DOHH2 (cell line): Measurements from ENCODE around the gene FOXO6.
"Not testable (repeated sequence)": the region's sequence is repeated elsewhere in the genome, so short reads cannot be mapped to it uniquely, and the experiment has no call there.

Experiments
- H3F3A ChIP-seq: fragments of 200-600 bp; sonication (generic), shearing (Covaris generic); 2 replicates; pipeline ENCODE4 v1.6.0; 2016; ENCODE audit warnings: antibody characterized with exemption, mild to moderate bottlenecking; ENCODE audit not compliant: control insufficient read depth, insufficient read depth
- H3K27ac ChIP-seq: fragments of 200-600 bp; sonication (generic); 2 replicates; pipeline ENCODE4 v1.5.1; 2014; ENCODE audit warnings: low read depth, mild to moderate bottlenecking, low read length, moderate library complexity
- H3K27me3 ChIP-seq: fragments of 200-600 bp; sonication (generic); 2 replicates; pipeline ENCODE4 v1.6.1; 2014; ENCODE audit warnings: mild to moderate bottlenecking, low read length, mixed read lengths; ENCODE audit not compliant: control insufficient read depth
- H3K36me3 ChIP-seq: fragments of 200-600 bp; sonication (generic); 2 replicates; pipeline ENCODE4 v1.6.1; 2014; ENCODE audit warnings: mild to moderate bottlenecking, low read length, moderate library complexity, mixed read lengths; ENCODE audit not compliant: control insufficient read depth
- H3K4me1 ChIP-seq: fragments of 200-600 bp; sonication (generic); 2 replicates; pipeline ENCODE4 v1.6.1; 2014; ENCODE audit warnings: mild to moderate bottlenecking, low read length, mixed read lengths; ENCODE audit not compliant: control insufficient read depth
- H3K4me2 ChIP-seq: fragments of 200-600 bp; sonication (generic); 2 replicates; pipeline ENCODE4 v1.6.0; 2014; ENCODE audit warnings: mild to moderate bottlenecking, low read length, moderate library complexity
- H3K4me3 ChIP-seq: fragments of 200-600 bp; sonication (generic); 2 replicates; pipeline ENCODE4 v1.5.1; 2014; ENCODE audit warnings: mild to moderate bottlenecking, low read length, mixed read lengths
- H3K79me2 ChIP-seq: fragments of 200-600 bp; sonication (generic); 2 replicates; pipeline ENCODE4 v1.6.1; 2014; ENCODE audit warnings: mild to moderate bottlenecking, low read length, mixed read lengths; ENCODE audit not compliant: control insufficient read depth
- H3K9me2 ChIP-seq: fragments of 200-600 bp; sonication (generic); replicated peaks from 2 replicates; pipeline ENCODE4 v1.6.1; 2014; ENCODE audit warnings: mild to moderate bottlenecking, low read length, mixed read lengths; ENCODE audit not compliant: control insufficient read depth
- H3K9me3 ChIP-seq: fragments of 200-600 bp; sonication (generic); 2 replicates; pipeline ENCODE4 v1.6.1; 2014; ENCODE audit warnings: antibody characterized with exemption, low read length, mixed read lengths; ENCODE audit not compliant: control insufficient read depth, insufficient read depth
- H4K20me1 ChIP-seq: fragments of 200-600 bp; sonication (generic); 2 replicates; pipeline ENCODE4 v1.6.0; 2014; ENCODE audit warnings: low read depth, mild to moderate bottlenecking, antibody characterized with exemption, low read length, moderate library complexity; ENCODE audit not compliant: control insufficient read depth, insufficient read depth
- EZH2phosphoT487 ChIP-seq: fragments of 200-600 bp; sonication (generic); IDR thresholded peaks from 2 replicates; pipeline ENCODE4 v1.6.1; 2017; ENCODE audit warnings: borderline replicate concordance, mild to moderate bottlenecking, antibody characterized with exemption, low read length, moderate library complexity, mixed read lengths
- TF ChIP-seq, protein P1 (sequence below): fragments of 200-600 bp; sonication (generic); IDR thresholded peaks from one replicate; pipeline ENCODE4 v1.5.1; 2014; ENCODE audit warnings: antibody characterized with exemption, mild to moderate bottlenecking, low read depth, low read length; ENCODE audit not compliant: poor library complexity, severe bottlenecking

FOXO6 gene

DNA sequence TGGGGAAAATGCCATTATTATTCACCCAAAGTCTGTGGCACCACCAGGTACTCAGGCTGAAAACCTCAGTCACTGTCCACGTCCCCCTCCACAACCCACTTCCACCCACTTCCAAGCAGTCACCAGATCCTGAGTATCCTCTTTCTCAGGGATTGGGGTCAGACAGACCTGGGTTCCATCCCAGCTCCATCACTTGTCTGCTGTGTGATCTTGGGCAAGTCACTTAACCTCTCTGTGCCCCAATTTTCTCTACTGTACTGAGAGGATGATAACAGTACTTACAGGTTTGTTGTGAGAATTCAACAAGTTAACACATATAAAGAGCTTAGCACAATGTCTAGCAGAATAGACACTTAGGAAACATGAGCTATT, 29.7 kb upstream of the FOXO6 start:
- Histone ChIP-seq H3K36me3 (no peaks in the 10 kb centered on the region), H3K4me3 (no peak overlapping the region), H3K27me3 (no peaks in the 10 kb centered on the region; the same call in 1 of the 2 replicates), H3K27ac (no peak overlapping the region), H3K9me2 (no peaks in the 10 kb centered on the region), H3K79me2 (no peaks in the 10 kb centered on the region), H3K4me1 (no peaks in the 10 kb centered on the region), H3K4me2 (no peak overlapping the region), H4K20me1 (no peaks in the 10 kb centered on the region), H3F3A (no peaks in the 10 kb centered on the region), H3K9me3 (no peaks in the 10 kb centered on the region; the same call in 1 of the 2 replicates)
- TF ChIP-seq EZH2phosphoT487 = no peak
- TF ChIP-seq, protein P1, sequence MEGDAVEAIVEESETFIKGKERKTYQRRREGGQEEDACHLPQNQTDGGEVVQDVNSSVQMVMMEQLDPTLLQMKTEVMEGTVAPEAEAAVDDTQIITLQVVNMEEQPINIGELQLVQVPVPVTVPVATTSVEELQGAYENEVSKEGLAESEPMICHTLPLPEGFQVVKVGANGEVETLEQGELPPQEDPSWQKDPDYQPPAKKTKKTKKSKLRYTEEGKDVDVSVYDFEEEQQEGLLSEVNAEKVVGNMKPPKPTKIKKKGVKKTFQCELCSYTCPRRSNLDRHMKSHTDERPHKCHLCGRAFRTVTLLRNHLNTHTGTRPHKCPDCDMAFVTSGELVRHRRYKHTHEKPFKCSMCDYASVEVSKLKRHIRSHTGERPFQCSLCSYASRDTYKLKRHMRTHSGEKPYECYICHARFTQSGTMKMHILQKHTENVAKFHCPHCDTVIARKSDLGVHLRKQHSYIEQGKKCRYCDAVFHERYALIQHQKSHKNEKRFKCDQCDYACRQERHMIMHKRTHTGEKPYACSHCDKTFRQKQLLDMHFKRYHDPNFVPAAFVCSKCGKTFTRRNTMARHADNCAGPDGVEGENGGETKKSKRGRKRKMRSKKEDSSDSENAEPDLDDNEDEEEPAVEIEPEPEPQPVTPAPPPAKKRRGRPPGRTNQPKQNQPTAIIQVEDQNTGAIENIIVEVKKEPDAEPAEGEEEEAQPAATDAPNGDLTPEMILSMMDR = no peak

DNA sequence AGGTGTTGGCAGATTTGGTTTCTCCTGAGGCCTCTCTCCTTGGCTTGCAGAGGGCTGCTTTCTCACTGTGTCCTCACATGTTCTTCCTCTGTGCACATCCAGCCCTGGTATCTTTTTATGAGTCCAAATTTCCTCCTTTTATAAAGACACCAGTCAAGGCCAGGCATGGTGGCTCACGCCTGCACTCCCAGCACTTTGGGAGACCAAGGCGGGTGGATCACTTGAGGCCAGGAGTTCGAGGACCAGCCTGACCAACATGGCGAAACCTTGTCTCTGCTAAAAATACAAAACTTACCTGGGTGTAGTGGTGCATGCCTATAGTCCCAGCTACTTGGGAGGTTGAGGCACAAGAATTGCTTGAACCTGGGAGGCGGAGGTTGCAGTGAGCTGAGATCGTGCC, 29.1 kb upstream of the FOXO6 start:
- H3K79me2 ChIP-seq, H3K4me1 ChIP-seq, H3F3A ChIP-seq, H3K4me3 ChIP-seq, H3K9me3 ChIP-seq, H3K36me3 ChIP-seq, H3K9me2 ChIP-seq, H3K27ac ChIP-seq, H3K27me3 ChIP-seq, H4K20me1 ChIP-seq, H3K4me2 ChIP-seq: not testable (repeated sequence)

DNA sequence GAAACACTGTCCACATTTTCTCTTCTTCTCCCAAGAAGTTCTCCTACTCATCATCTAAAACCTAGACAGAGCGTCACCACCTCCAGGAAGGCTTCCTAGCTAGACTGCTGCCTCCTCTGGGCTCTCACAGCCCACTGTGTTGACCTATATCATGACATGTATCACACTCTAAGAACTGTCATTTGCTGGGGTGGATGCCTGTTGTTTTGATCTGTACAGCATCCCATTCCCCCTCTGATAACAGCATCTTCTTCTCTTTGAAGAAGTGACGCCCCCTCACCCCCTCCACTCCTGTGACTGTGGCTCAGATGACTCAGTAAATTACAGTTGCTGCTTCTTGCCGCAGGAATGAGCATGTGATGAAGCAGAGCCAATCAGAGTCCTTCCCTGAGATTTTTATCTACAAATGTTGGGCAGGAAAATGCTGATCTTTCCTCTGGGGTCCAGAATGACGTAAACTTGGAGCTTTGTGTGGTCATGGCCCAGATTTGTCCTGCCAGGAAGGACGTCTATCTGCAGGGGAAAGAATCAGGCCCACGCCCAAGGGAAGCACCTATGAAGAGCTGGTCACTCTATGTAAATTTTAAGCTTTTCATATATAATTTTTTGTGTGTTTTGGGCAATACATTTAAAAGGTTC, 28.0 kb upstream of the FOXO6 start:
- H3F3A ChIP-seq = no peaks in the 10 kb centered on the region
- no peak overlapping the region for H3K4me2 ChIP-seq
- no peaks in the 10 kb centered on the region; the same call in 1 of the 2 replicates for H3K27me3 ChIP-seq
- no peaks in the 10 kb centered on the region for H3K9me2 ChIP-seq
- no peak overlapping the region for H3K27ac ChIP-seq
- no peaks in the 10 kb centered on the region; the same call in 1 of the 2 replicates for H3K9me3 ChIP-seq
- H3K79me2 ChIP-seq = no peaks in the 10 kb centered on the region
- no peaks in the 10 kb centered on the region for H3K36me3 ChIP-seq
- TF ChIP-seq EZH2phosphoT487 = no peak
- TF ChIP-seq, protein P1 = no peak
- no peak overlapping the region for H3K4me3 ChIP-seq
- no peaks in the 10 kb centered on the region for H3K4me1 ChIP-seq
- no peaks in the 10 kb centered on the region for H4K20me1 ChIP-seq

DNA sequence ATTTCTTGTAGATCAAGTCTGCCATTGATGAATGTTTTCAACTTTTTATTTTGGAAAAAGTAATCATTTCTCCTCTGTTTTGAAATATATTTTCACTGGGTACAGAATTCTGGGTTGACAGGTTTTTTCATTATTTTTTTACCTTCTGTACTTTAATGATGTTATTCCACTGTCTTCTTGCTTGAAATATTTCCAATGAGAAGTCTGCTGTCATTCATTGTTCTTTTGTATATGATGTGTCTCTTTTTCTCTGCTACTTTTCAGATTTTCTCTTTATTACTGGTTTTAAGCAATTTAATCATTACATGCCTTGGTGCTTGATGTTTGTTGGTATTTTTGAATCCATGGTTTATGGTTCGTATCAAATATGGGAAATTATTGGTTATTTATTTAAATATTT, 22.4 kb upstream of the FOXO6 start:
- H3K27me3 ChIP-seq = no peaks in the 10 kb centered on the region; the same call in 1 of the 2 replicates
- H3K4me1 ChIP-seq = no peaks in the 10 kb centered on the region
- no peaks in the 10 kb centered on the region for H3K79me2 ChIP-seq
- no peak overlapping the region for H3K4me2 ChIP-seq
- H3K27ac ChIP-seq = no peak overlapping the region
- TF ChIP-seq EZH2phosphoT487 = no peak
- TF ChIP-seq, protein P1 = no peak
- H3F3A ChIP-seq = no peaks in the 10 kb centered on the region
- H3K4me3 ChIP-seq = no peak overlapping the region
- H3K9me3 ChIP-seq = no peaks in the 10 kb centered on the region
- H4K20me1 ChIP-seq = no peaks in the 10 kb centered on the region
- H3K9me2 ChIP-seq = no peaks in the 10 kb centered on the region
- H3K36me3 ChIP-seq = no peaks in the 10 kb centered on the region
